GM12878 (cell line): ENCODE measurements around the gene MEIS1. TPM values are rescaled to one million over a fixed set of nuclear protein-coding genes. Genes with fewer than 3 reads are reported as not detected.

Experiments used
- ATAC-seq: fragments of 200-7000 bp; cut with Tn5 transposase; 3 replicates; pipeline ENCODE4 v1.9.1; 2020; ENCODE audit warnings: mild to moderate bottlenecking, moderate library complexity
- BruUV-seq: library from RNA; stranded (reverse); fragments of 400-500 nt; replicated peaks from 2 replicates; lab custom pipeline; 2021; lab: Mats Ljungman, UMichigan
- CTCF ChIA-PET: fragments of 300-600 bp; sonication (Branson Sonifier 250); formaldehyde crosslinking; extraction: SDS; loops from one replicate; lab custom pipeline; 2021; ENCODE audit warnings: inconsistent platforms; lab: Yijun Ruan, JAX
- POLR2A ChIA-PET: fragments of 350-600 bp; formaldehyde crosslinking; extraction: SDS; loops from one replicate; lab custom pipeline; 2021; ENCODE audit warnings: inconsistent platforms; lab: Charles Lee
- RAD21 ChIA-PET: fragments of 300-600 bp; sonication (Branson Sonifier 250); formaldehyde crosslinking; loops from one replicate; lab custom pipeline; 2023; ENCODE audit warnings: antibody characterized with exemption; ENCODE audit not compliant: unreplicated experiment; lab: Charles Lee
- SMC1A ChIA-PET: fragments of 300-600 bp; sonication (Branson Sonifier 250); formaldehyde crosslinking; loops from one replicate; lab custom pipeline; 2023; ENCODE audit not compliant: unreplicated experiment, uncharacterized antibody; lab: Charles Lee
- DNase-seq: peaks from one replicate; pipeline ENCODE4 v3.0.0-alpha.2; 2011; ENCODE audit warnings: low read depth, low spot score
- FAIRE-seq: peaks from 3 replicates; lab custom pipeline; 2011; peaks lifted over from hg19 to GRCh38; lab: Jason Lieb, UNC
- H2AFZ ChIP-seq: 2 replicates; pipeline ENCODE4 v1.6.0; 2011; ENCODE audit warnings: low read depth, low read length, control low read depth; ENCODE audit not compliant: control insufficient read depth
- H3K27ac ChIP-seq: 2 replicates; pipeline ENCODE4 v1.5.1; 2011; ENCODE audit warnings: control low read depth; ENCODE audit not compliant: control insufficient read depth, insufficient read depth
- H3K27me3 ChIP-seq, 2 experiments: replicated peaks in 1 of 2; 2 replicates each; pipeline versions ENCODE4 v1.6.0 to v1.6.1; 2011; ENCODE audit warnings: low read length in 1 of 2; ENCODE audit not compliant: control insufficient read depth in 2 of 2, insufficient read depth in 2 of 2
- H3K36me3 ChIP-seq, 2 experiments: 2 replicates each; pipeline ENCODE4 v1.5.1; 2011; ENCODE audit warnings: low read length in 1 of 2; ENCODE audit not compliant: control insufficient read depth in 2 of 2, insufficient read depth in 2 of 2
- H3K4me1 ChIP-seq: 2 replicates; pipeline ENCODE4 v1.6.1; 2011; ENCODE audit warnings: mild to moderate bottlenecking, low read length, moderate library complexity, mixed read lengths; ENCODE audit not compliant: control insufficient read depth, insufficient read depth
- H3K4me2 ChIP-seq: 2 replicates; pipeline ENCODE4 v1.6.0; 2011; ENCODE audit warnings: control low read depth; ENCODE audit not compliant: control insufficient read depth, insufficient read depth
- H3K4me3 ChIP-seq: fragments of 200-600 bp; sonication (generic); 2 replicates; pipeline ENCODE4 v1.5.1; 2016
- H3K79me2 ChIP-seq: 2 replicates; pipeline ENCODE4 v1.6.0; 2011; ENCODE audit warnings: low read length; ENCODE audit not compliant: control insufficient read depth, insufficient read depth
- H3K9ac ChIP-seq: 2 replicates; pipeline ENCODE4 v1.8.0; 2011; ENCODE audit warnings: low read length, control low read depth, mixed read lengths; ENCODE audit not compliant: control insufficient read depth, insufficient read depth
- H3K9me3 ChIP-seq: replicated peaks from 3 replicates; pipeline ENCODE4 v1.5.1; 2011; ENCODE audit warnings: mild to moderate bottlenecking, low read length; ENCODE audit not compliant: control insufficient read depth, insufficient read depth
- H4K20me1 ChIP-seq: 2 replicates; pipeline ENCODE4 v1.6.0; 2011; ENCODE audit not compliant: control insufficient read depth, insufficient read depth
- ATF7 ChIP-seq: fragments of 450-650 bp; IDR thresholded peaks from 2 replicates; pipeline ENCODE4 v1.6.1; 2016; ENCODE audit warnings: low read depth, mild to moderate bottlenecking
- BMI1 ChIP-seq: fragments of 450-650 bp; IDR thresholded peaks from 2 replicates; pipeline ENCODE4 v1.6.1; 2016; ENCODE audit warnings: mild to moderate bottlenecking, moderate library complexity, borderline replicate concordance
- E2F8 ChIP-seq: fragments of 450-650 bp; IDR thresholded peaks from 2 replicates; pipeline ENCODE4 v1.6.1; 2018; ENCODE audit warnings: mild to moderate bottlenecking, low read depth, moderate library complexity; ENCODE audit not compliant: partially characterized antibody
- EP300 ChIP-seq, 2 experiments: fragments of 150-350 bp in 1 of 2; IDR thresholded peaks; 2 replicates each; pipeline ENCODE4 v1.6.1; 2011 to 2012; ENCODE audit warnings: low read depth in 2 of 2, low read length in 2 of 2, borderline replicate concordance in 1 of 2, improper control_type of control experiment in 1 of 2, inconsistent platforms in 1 of 2; ENCODE audit not compliant: control insufficient read depth in 1 of 2
- FOXM1 ChIP-seq: IDR thresholded peaks from 2 replicates; pipeline ENCODE4 v1.6.1; 2012; ENCODE audit warnings: low read depth, mild to moderate bottlenecking, inconsistent platforms, low read length, moderate library complexity
- GABPA ChIP-seq: IDR thresholded peaks from 2 replicates; pipeline ENCODE4 v1.6.1; 2014; ENCODE audit warnings: antibody characterized with exemption, low read depth, mild to moderate bottlenecking, inconsistent platforms
- HDAC2 ChIP-seq: fragments of 200-600 bp; sonication (generic); IDR thresholded peaks from 2 replicates; pipeline ENCODE4 v1.6.1; 2017
- IRF4 ChIP-seq: IDR thresholded peaks from 2 replicates; pipeline ENCODE4 v1.6.1; 2011; ENCODE audit warnings: low read depth, low read length
- KDM1A ChIP-seq: fragments of 200-600 bp; sonication (generic); IDR thresholded peaks from 2 replicates; pipeline ENCODE4 v1.6.1; 2016; ENCODE audit warnings: borderline replicate concordance
- MTA2 ChIP-seq: fragments of 450-650 bp; IDR thresholded peaks from 2 replicates; pipeline ENCODE4 v1.6.1; 2016; ENCODE audit warnings: low read depth, mild to moderate bottlenecking, moderate library complexity
- MYC ChIP-seq: IDR thresholded peaks from 2 replicates; pipeline ENCODE4 v1.6.1; 2011; ENCODE audit warnings: mild to moderate bottlenecking, low read length, moderate library complexity, inconsistent platforms; ENCODE audit not compliant: insufficient read depth, insufficient replicate concordance, insufficient read length, severe bottlenecking
- POLR2AphosphoS2 ChIP-seq: IDR thresholded peaks from 2 replicates; pipeline ENCODE4 v1.6.1; 2011; ENCODE audit warnings: low read depth, mild to moderate bottlenecking, low read length, improper control_type of control experiment, moderate library complexity
- WRNIP1 ChIP-seq: IDR thresholded peaks from 2 replicates; pipeline ENCODE4 v1.6.1; 2011; ENCODE audit warnings: low read depth, low read length, improper control_type of control experiment, borderline replicate concordance
- ZNF217 ChIP-seq: fragments of 450-650 bp; IDR thresholded peaks from 2 replicates; pipeline ENCODE4 v1.6.1; 2017; ENCODE audit warnings: antibody characterized with exemption, mild to moderate bottlenecking
- ZNF687 ChIP-seq: fragments of 450-650 bp; IDR thresholded peaks from 2 replicates; pipeline ENCODE4 v1.6.1; 2017; ENCODE audit warnings: mild to moderate bottlenecking, moderate library complexity
- in situ Hi-C: fragments of 300-500 bp; cut with MboI; formaldehyde crosslinking; loops from 9 replicates; pipeline ENCODE4 v1.14.3; 2018; ENCODE audit warnings: mixed read lengths
- intact Hi-C: fragments of 100-400 bp; cut with micrococcal nuclease; formaldehyde crosslinking; loops from one replicate; pipeline ENCODE4 v1.14.2; 2022; ENCODE audit not compliant: unreplicated experiment
- polyA plus RNA-seq, 11 experiments: library from polyadenylated mRNA; depleted of rRNA in 4 of 11; unstranded in 6 of 11; stranded (reverse) in 5 of 11; fragments of >200 nt; fragmentation: Nextera tagmentation in 4 of 11; fragmentation: Illumina TruSeq in 1 of 11; extraction: Ambion mirVana in 4 of 11; extraction: Trizol in 1 of 11; gene quantifications; 1 replicate in 1 of 11; 2 replicates in 10 of 11; pipeline versions ENCODE4 v1.2.1 to v1.2.3, GENCODE V29; 2011 to 2016; ENCODE audit warnings: inconsistent platforms in 2 of 11, missing spikeins in 2 of 11, low read depth in 1 of 11
- total RNA-seq, 4 experiments: library from RNA; depleted of rRNA in 3 of 4; stranded (reverse); fragments of >200 nt in 3 of 4; fragmentation: Illumina TruSeq in 1 of 4; extraction: Trizol in 1 of 4; gene quantifications; 2 replicates each; pipeline versions ENCODE4 v1.2.1 to v1.2.3, GENCODE V29; 2013 to 2021
- TF ChIP-seq, protein P1 (sequence below): IDR thresholded peaks from 2 replicates; pipeline ENCODE4 v1.6.1; 2011; ENCODE audit warnings: borderline replicate concordance, low read depth, mild to moderate bottlenecking, moderate library complexity, low read length; ENCODE audit not compliant: insufficient read depth, poor library complexity, severe bottlenecking

Gene MEIS1
- total and polyA plus RNA-seq, 10 of the 15 experiments (the other 5 are each of a cell fraction or from before 2014, with no cell fraction given): 0.04 to 0.31 (median 0.14) TPM; not detected in 6

DNA sequence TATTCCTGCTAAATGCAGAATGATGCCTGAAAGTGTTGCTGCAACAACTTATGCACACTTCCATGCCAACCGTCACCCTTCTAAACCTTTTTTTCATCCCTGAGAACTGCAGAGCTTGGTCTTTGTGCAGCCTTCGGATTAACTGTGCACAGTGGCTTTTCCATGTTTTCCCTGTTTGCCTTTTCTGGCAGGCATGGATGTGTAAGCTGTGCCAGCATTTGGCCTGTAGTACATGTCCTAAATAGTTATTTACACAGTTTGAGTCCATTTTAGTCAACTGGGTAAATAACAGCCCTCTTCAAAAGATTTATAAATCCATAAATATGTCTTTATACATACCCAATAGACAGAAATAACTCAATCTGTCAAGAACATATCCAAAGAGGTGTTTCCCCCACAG, 31.5 kb downstream of the MEIS1 start (continued):
- TF ChIP-seq ZNF687: no peak
- TF ChIP-seq EP300 (IDR thresholded peaks at IDR 0.05; ENCODE audit: borderline replicate concordance in 1 of 2, control insufficient read depth in 1 of 2, low read depth in 2 of 2, low read length in 2 of 2): no peak
- no peak for TF ChIP-seq FOXM1
- TF ChIP-seq MYC: no peak

- in situ Hi-C loops: no loop called here
- CTCF ChIA-PET: no interaction called here
- Histone ChIP-seq H3K4me2 (no peak overlapping the region), H2AFZ (no peak overlapping the region), H3K27me3 (no peaks in the 10 kb centered on the region), H3K27ac (no peak overlapping the region), H3K4me1 (no peaks in the 10 kb centered on the region), H3K9ac (no peak overlapping the region), H3K79me2 (no peaks in the 10 kb centered on the region), H3K4me3 (no peak overlapping the region), H4K20me1 (no peaks in the 10 kb centered on the region; the same call in 1 of the 2 replicates), H3K9me3 (no peaks in the 10 kb centered on the region), H3K36me3 (no peaks in the 10 kb centered on the region)
- RAD21 ChIA-PET: no interaction called here
- SMC1A ChIA-PET: no interaction called here
- no TSS peak for BruUV-seq
- intact Hi-C loops: no loop called here
- no peak for FAIRE-seq
- no peak for ATAC-seq
- POLR2A ChIA-PET: no interaction called here
- no peak for DNase-seq
- TF ChIP-seq WRNIP1 (no peak), E2F8 (no peak), HDAC2 (no peak), IRF4 (no peak), BMI1 (no peak), ATF7 (no peak), GABPA (no peak), MTA2 (no peak), ZNF217 (no peak), KDM1A (no peak), POLR2AphosphoS2 (no peak)
- TF ChIP-seq, protein P1, sequence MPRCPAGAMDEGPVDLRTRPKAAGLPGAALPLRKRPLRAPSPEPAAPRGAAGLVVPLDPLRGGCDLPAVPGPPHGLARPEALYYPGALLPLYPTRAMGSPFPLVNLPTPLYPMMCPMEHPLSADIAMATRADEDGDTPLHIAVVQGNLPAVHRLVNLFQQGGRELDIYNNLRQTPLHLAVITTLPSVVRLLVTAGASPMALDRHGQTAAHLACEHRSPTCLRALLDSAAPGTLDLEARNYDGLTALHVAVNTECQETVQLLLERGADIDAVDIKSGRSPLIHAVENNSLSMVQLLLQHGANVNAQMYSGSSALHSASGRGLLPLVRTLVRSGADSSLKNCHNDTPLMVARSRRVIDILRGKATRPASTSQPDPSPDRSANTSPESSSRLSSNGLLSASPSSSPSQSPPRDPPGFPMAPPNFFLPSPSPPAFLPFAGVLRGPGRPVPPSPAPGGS: no peak
Observed at GRCh38 chr2:66467718-66468117, 32.8 kb downstream of the MEIS1 start.
